ENCODE measurements around the gene CREBZF.
A peak's percentile ranks its signal among the peaks of the same experiment; 100 is the strongest.

CREBZF gene, protein sequence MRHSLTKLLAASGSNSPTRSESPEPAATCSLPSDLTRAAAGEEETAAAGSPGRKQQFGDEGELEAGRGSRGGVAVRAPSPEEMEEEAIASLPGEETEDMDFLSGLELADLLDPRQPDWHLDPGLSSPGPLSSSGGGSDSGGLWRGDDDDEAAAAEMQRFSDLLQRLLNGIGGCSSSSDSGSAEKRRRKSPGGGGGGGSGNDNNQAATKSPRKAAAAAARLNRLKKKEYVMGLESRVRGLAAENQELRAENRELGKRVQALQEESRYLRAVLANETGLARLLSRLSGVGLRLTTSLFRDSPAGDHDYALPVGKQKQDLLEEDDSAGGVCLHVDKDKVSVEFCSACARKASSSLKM

DNA sequence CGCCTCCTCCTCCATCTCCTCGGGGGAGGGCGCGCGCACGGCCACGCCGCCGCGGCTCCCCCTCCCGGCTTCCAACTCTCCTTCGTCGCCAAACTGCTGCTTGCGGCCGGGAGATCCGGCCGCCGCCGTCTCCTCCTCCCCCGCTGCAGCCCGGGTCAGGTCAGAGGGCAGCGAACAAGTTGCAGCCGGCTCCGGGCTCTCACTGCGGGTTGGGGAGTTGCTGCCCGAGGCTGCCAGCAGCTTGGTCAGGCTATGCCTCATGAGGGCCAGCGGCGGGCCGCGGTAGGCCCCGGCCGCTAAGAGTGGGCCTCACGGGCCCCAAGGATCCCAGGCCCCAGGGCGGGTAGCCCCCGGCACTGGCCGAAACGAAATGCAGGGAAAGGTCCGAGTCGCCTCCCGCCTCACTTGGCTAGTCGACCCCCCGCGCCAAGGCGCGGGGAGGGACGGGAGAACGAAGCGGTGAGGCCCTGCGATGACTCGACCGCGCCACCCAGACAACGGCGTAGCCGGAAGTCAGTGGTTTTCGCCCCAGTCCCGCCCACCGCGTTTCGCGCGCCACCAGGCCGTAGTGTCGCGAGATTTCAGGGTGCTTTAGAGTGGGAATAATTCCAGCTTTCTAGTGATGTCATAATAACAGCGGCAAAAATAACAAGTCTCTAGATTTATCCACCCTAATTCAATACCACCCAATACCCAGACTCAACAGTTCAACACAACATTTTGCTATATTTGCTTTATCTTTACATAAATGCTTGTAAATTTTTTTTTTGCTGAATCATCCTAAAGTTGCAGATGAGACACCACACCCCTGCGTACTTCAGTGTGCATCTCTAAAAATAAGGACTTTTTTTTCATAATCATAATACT, at the start of gene CREBZF:
CREBZF (minus strand) TSS at position 515 of the 867 bp plus-strand sequence; CDS start at position 261, 254 bp downstream.
- DNase-seq (ENCODE audit: low read depth) = peak; percentile 95
- H3K4me3 ChIP-seq (ENCODE audit: low read length) = peak within 1 kb of the TSS; percentile 83
- TF ChIP-seq, protein P1, sequence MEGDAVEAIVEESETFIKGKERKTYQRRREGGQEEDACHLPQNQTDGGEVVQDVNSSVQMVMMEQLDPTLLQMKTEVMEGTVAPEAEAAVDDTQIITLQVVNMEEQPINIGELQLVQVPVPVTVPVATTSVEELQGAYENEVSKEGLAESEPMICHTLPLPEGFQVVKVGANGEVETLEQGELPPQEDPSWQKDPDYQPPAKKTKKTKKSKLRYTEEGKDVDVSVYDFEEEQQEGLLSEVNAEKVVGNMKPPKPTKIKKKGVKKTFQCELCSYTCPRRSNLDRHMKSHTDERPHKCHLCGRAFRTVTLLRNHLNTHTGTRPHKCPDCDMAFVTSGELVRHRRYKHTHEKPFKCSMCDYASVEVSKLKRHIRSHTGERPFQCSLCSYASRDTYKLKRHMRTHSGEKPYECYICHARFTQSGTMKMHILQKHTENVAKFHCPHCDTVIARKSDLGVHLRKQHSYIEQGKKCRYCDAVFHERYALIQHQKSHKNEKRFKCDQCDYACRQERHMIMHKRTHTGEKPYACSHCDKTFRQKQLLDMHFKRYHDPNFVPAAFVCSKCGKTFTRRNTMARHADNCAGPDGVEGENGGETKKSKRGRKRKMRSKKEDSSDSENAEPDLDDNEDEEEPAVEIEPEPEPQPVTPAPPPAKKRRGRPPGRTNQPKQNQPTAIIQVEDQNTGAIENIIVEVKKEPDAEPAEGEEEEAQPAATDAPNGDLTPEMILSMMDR (IDR thresholded peaks at IDR 0.05; ENCODE audit: insufficient read depth, low read depth, low read length, missing control alignments) = no peak

DNA sequence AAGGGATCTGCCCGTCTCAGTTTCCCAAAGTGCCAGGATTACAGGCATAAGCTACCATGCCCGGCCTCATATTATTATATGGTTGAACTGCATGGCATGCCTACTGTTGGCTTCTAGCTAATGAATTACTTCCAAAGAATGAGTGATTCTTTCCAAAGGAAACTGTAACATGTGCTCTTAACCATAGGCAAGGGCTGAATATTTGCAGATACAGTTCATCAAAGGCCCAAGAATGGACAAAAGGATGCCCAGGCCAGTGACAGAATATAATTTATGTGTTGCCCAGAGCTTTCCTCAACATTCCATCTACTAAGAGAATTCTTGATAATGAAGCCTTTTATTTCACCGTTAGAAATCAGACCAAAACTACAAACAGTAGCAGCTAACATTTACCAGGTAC, 48.0 kb upstream of the CREBZF start:
- TF ChIP-seq, protein P1 (IDR thresholded peaks at IDR 0.05; ENCODE audit: insufficient read depth, low read depth, low read length, missing control alignments) = no peak
- no peak overlapping the region for H3K4me3 ChIP-seq (ENCODE audit: low read length)
- no peak for DNase-seq (ENCODE audit: low read depth)

- H3K4me3 ChIP-seq (ENCODE audit: low read length) = no peak overlapping the region
- TF ChIP-seq, protein P1 (IDR thresholded peaks at IDR 0.05; ENCODE audit: insufficient read depth, low read depth, low read length, missing control alignments) = no peak
- peak; percentile 27 for DNase-seq (ENCODE audit: low read depth)
Measured at GRCh38 chr11:85710917-85711316, 46.0 kb upstream of the CREBZF start.

- TF ChIP-seq, protein P1 (IDR thresholded peaks at IDR 0.05; ENCODE audit: insufficient read depth, low read depth, low read length, missing control alignments) = no peak
- no peak overlapping the region for H3K4me3 ChIP-seq (ENCODE audit: low read length)
Measured at GRCh38 chr11:85709941-85710702, 45.2 kb upstream of the CREBZF start.

DNA sequence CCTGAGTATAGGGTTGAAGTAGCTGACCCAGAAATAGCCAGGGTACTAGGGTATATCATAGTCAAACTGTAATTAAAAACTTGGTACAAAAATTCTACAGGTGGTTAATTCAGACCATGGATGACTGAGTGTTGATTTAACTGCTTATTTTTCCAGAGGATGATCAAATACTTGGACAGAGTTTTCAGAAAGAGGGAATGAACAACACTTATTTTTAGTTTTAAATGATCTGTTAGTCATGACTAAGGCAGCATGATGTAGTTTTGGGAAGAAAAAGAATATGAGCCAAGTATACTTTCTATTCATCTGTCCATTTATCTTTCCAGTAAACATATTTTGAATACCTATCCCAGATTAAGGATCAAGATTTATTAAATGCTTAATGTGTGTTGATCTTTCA, 40.9 kb upstream of the CREBZF start:
- TF ChIP-seq, protein P1 (IDR thresholded peaks at IDR 0.05; ENCODE audit: insufficient read depth, low read depth, low read length, missing control alignments) = no peak
- DNase-seq (ENCODE audit: low read depth) = no peak
- H3K4me3 ChIP-seq (ENCODE audit: low read length) = no peak overlapping the region

More at GRCh38 chr11:85709941-85710702, 45.2 kb upstream of the CREBZF start:
- no peak for DNase-seq (ENCODE audit: low read depth)

DNA sequence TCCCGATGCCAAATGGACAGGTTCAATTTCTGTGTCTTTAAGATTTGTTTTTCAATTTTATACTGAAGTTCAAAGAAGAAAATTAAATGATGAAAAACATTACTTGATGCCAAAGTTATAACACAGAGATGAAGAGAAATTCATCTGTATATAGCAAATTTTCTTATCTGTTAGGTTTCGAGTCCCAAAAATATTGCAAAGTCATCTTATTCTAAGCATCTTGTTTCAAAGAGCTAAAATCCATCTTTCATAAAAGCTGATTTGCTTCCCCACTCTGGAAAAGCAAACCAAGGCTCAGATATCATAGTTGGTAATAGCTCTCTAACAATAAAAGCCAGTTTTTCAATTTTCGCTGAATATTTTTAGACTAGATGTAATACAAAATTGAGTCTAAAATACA, 40.0 kb upstream of the CREBZF start:
- TF ChIP-seq, protein P1 (IDR thresholded peaks at IDR 0.05; ENCODE audit: insufficient read depth, low read depth, low read length, missing control alignments) = no peak

More for the DNA sequence above, 40.0 kb upstream of the CREBZF start:
- DNase-seq (ENCODE audit: low read depth) = no peak
- no peak overlapping the region for H3K4me3 ChIP-seq (ENCODE audit: low read length)
